ENCODE results near the gene SYT13. TPM values are rescaled to one million over a fixed set of nuclear protein-coding genes. Genes with fewer than 3 reads are reported as not detected.

The SYT13 gene
- polyA plus RNA-seq, 1 donor (not counting 4 experiments of a cell fraction or from before 2014, with no cell fraction given) = not detected

GRCh38 chr11:45229401-45230020 is 56.6 kb downstream of the SYT13 start:
- H3K9me3 ChIP-seq (ENCODE audit: control insufficient read depth, low read depth, low read length) = no peaks in the 10 kb centered on the region
- no peak overlapping the region for H3K27ac ChIP-seq (ENCODE audit: control insufficient read depth, insufficient read depth, low read length)
- no peaks in the 10 kb centered on the region for H4K20me1 ChIP-seq (ENCODE audit: control insufficient read depth, extremely low read depth, insufficient read depth, low read length)
- TF ChIP-seq CTCF (optimal IDR thresholded peaks at IDR 0.05 in 1 of 3, IDR thresholded peaks at IDR 0.05 in 1 of 3, conservative IDR thresholded peaks at IDR 0.05 in 1 of 3; ENCODE audit: extremely low read depth in 1 of 3, insufficient read depth in 2 of 3, low read length in 3 of 3) (no peak), EZH2 (IDR thresholded peaks at IDR 0.05; ENCODE audit: low read length) (no peak)
- no peaks in the 10 kb centered on the region for H3K79me2 ChIP-seq (ENCODE audit: control insufficient read depth, insufficient read depth, low read length)
- no peak for DNase-seq (ENCODE audit: low read depth, low spot score)
- H3K27me3 ChIP-seq (ENCODE audit: control insufficient read depth, extremely low read depth, insufficient read depth, low read length) = no peaks in the 10 kb centered on the region
- no peak overlapping the region for H2AFZ ChIP-seq (ENCODE audit: control insufficient read depth, low read length)
- H3K4me3 ChIP-seq (ENCODE audit: control insufficient read depth in 2 of 3, extremely low read depth in 1 of 3, insufficient read depth in 2 of 3, low read depth in 1 of 3, low read length in 3 of 3) = no peak overlapping the region
- no peaks in the 10 kb centered on the region for H3K36me3 ChIP-seq (ENCODE audit: control insufficient read depth in 2 of 2, extremely low read depth in 1 of 2, insufficient read depth in 2 of 2, low read length in 2 of 2)
- no peak overlapping the region for H3K9ac ChIP-seq (ENCODE audit: control insufficient read depth, extremely low read depth, insufficient read depth, low read length)
- FAIRE-seq = no peak
- no peak overlapping the region for H3K4me2 ChIP-seq (ENCODE audit: control insufficient read depth, extremely low read depth, insufficient read depth, low read depth, low read length)
- dilution Hi-C loops (cut with MboI; ENCODE audit: extremely low pct_ligation_motif_present, low sequenced_read_pairs) = no loop called here
- H3K4me1 ChIP-seq (ENCODE audit: control insufficient read depth, extremely low read depth, insufficient read depth, low read length) = no peaks in the 10 kb centered on the region
- no peaks in the 10 kb centered on the region for H3K9me1 ChIP-seq (ENCODE audit: control insufficient read depth, extremely low read depth, insufficient read depth, low read length)

GRCh38 chr11:45227836-45228235 is 58.3 kb downstream of the SYT13 start:
- TF ChIP-seq CTCF (optimal IDR thresholded peaks at IDR 0.05 in 1 of 3, IDR thresholded peaks at IDR 0.05 in 1 of 3, conservative IDR thresholded peaks at IDR 0.05 in 1 of 3; ENCODE audit: extremely low read depth in 1 of 3, insufficient read depth in 2 of 3, low read length in 3 of 3) = no peak
- TF ChIP-seq EZH2 (IDR thresholded peaks at IDR 0.05; ENCODE audit: low read length) = no peak
- H3K27ac ChIP-seq (ENCODE audit: control insufficient read depth, insufficient read depth, low read length) = no peak overlapping the region
- no peaks in the 10 kb centered on the region for H3K36me3 ChIP-seq (ENCODE audit: control insufficient read depth in 2 of 2, extremely low read depth in 1 of 2, insufficient read depth in 2 of 2, low read length in 2 of 2)
- H3K9ac ChIP-seq (ENCODE audit: control insufficient read depth, extremely low read depth, insufficient read depth, low read length) = no peak overlapping the region
- no peaks in the 10 kb centered on the region for H4K20me1 ChIP-seq (ENCODE audit: control insufficient read depth, extremely low read depth, insufficient read depth, low read length)
- FAIRE-seq (no peak), DNase-seq (ENCODE audit: low read depth, low spot score) (no peak)
- H3K27me3 ChIP-seq (ENCODE audit: control insufficient read depth, extremely low read depth, insufficient read depth, low read length) = no peaks in the 10 kb centered on the region
- no peak overlapping the region for H3K4me2 ChIP-seq (ENCODE audit: control insufficient read depth, extremely low read depth, insufficient read depth, low read depth, low read length)
- dilution Hi-C loops (cut with MboI; ENCODE audit: extremely low pct_ligation_motif_present, low sequenced_read_pairs) = no loop called here
- H3K9me3 ChIP-seq (ENCODE audit: control insufficient read depth, low read depth, low read length) = no peaks in the 10 kb centered on the region
- H2AFZ ChIP-seq (ENCODE audit: control insufficient read depth, low read length) = no peak overlapping the region
- no peak overlapping the region for H3K4me3 ChIP-seq (ENCODE audit: control insufficient read depth in 2 of 3, extremely low read depth in 1 of 3, insufficient read depth in 2 of 3, low read depth in 1 of 3, low read length in 3 of 3)
- no peaks in the 10 kb centered on the region for H3K9me1 ChIP-seq (ENCODE audit: control insufficient read depth, extremely low read depth, insufficient read depth, low read length)
- no peaks in the 10 kb centered on the region for H3K4me1 ChIP-seq (ENCODE audit: control insufficient read depth, extremely low read depth, insufficient read depth, low read length)
- H3K79me2 ChIP-seq (ENCODE audit: control insufficient read depth, insufficient read depth, low read length) = no peaks in the 10 kb centered on the region

Measured in keratinocyte (primary cell).